Gastroesophageal sphincter (tissue), 3 donors: ENCODE data around the gene SERPINE1.

Experiments used
- CTCF ChIP-seq, 4 experiments: fragments of 200-600 bp in 2 of 4; fragments of 450-650 bp in 2 of 4; sonication (generic) in 1 of 4; IDR thresholded peaks; one replicate each; pipeline ENCODE4 v1.5.1; 2017 to 2019; ENCODE audit warnings: antibody characterized with exemption in 4 of 4, mild to moderate bottlenecking in 2 of 4, moderate library complexity in 2 of 4
- EP300 ChIP-seq: sonication (generic); formaldehyde crosslinking; IDR thresholded peaks from one replicate; pipeline ENCODE4 v1.6.1; 2017; ENCODE audit warnings: antibody characterized with exemption, mild to moderate bottlenecking
- POLR2A ChIP-seq, 2 donors: fragments of 450-650 bp; IDR thresholded peaks; one replicate each; pipeline ENCODE4 v1.6.1; 2017; ENCODE audit warnings: antibody characterized with exemption in 2 of 2, mild to moderate bottlenecking in 2 of 2, moderate library complexity in 1 of 2
- POLR2AphosphoS5 ChIP-seq: sonication (generic); formaldehyde crosslinking; IDR thresholded peaks from one replicate; pipeline ENCODE4 v1.6.1; 2017; ENCODE audit warnings: antibody characterized with exemption

DNA sequence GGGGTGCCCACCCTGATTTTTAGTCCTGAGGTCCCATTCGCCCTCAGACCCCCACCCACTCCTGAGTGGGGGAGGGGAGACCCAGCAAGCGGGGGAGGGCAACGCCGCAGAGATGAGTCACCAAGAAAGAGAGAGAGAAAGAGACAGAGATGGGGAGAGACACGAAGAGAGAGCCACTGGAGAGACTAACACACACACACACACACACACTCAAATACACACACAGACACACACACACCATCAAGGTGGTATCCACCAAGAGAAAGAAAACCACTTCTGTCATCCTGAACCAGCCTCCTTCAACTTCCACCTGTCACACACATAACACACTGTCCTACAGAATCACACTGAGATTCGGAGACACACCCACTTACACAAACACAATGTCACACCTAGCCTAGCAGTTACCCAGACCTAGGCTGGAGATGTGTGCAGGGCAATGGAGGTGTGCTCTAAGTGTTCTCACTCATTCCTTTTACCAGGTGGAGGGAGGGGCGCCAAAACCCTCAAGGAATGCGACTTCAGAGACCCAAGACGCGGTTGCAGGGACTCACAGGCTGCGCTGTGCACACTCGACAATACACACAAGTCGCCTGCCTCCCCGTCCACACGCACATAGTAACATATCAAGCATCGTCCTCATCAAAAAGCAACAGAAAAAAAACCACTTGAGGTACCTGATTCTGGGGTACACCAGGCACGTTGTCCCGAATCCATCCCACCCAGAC lies 42.4 kb downstream of the SERPINE1 start:
- TF ChIP-seq CTCF (IDR thresholded peaks at IDR 0.05) = no peak
- no peak for TF ChIP-seq POLR2A (IDR thresholded peaks at IDR 0.05)
- TF ChIP-seq POLR2AphosphoS5 = no peak
- TF ChIP-seq EP300 = no peak
